ENCODE data around the gene TMEM179. TPM values are rescaled to one million over a fixed set of nuclear protein-coding genes. Genes with fewer than 3 reads are reported as not detected.

Gene TMEM179
- total and polyA plus RNA-seq, 2 donors (not counting 1 experiment from before 2014, with no cell fraction given) = not detected

- H3K4me2 ChIP-seq (replicated peaks; ENCODE audit: low read depth, low read length, poor library complexity, severe bottlenecking) = no peak overlapping the region
- intact Hi-C loops (cut with micrococcal nuclease) = no loop called here
- no peaks in the 10 kb centered on the region for H3K9me3 ChIP-seq (ENCODE audit: control extremely low read depth in 1 of 3, control insufficient read depth in 2 of 3, insufficient read depth in 1 of 3, low read length in 2 of 3)
- no peaks in the 10 kb centered on the region for H3K36me3 ChIP-seq (replicated peaks in 1 of 2; ENCODE audit: control extremely low read depth in 1 of 2, control insufficient read depth in 1 of 2, extremely low read depth in 1 of 2, insufficient read depth in 2 of 2, low read length in 1 of 2)
- WGBS (ENCODE audit: insufficient coverage) = 84% methylated on average over 11 of the region's 11 CpGs
- no peak for ATAC-seq (ENCODE audit: low read depth)
- Mint-ChIP-seq H3K27me3 (peaks cover 2% of the 10 kb centered on the region), H3K4me3 (no peak overlapping the region), H3K4me1 (no peaks in the 10 kb centered on the region), H3K27ac (no peak overlapping the region), H3K9me3 (ENCODE audit: insufficient read depth) (no peaks in the 10 kb centered on the region)
- ChIA-PET CTCF (no interaction called here), POLR2A (no interaction called here)
- no peaks in the 10 kb centered on the region for H3K79me2 ChIP-seq (ENCODE audit: control insufficient read depth, insufficient read depth, low read length)
- no peak for TF ChIP-seq EZH2 (IDR thresholded peaks at IDR 0.05; ENCODE audit: borderline replicate concordance, insufficient read depth, low read depth, low read length, poor library complexity, severe bottlenecking)
- TF ChIP-seq CTCF (IDR thresholded peaks at IDR 0.05) = no peak
- no peak for DNase-seq
- no peaks in the 10 kb centered on the region for H3K27me3 ChIP-seq (replicated peaks in 1 of 4; ENCODE audit: control extremely low read depth in 1 of 4, control insufficient read depth in 3 of 4, insufficient read depth in 4 of 4, low read length in 3 of 4)
- no peak overlapping the region for H3K4me3 ChIP-seq (ENCODE audit: control extremely low read depth in 1 of 5, extremely low read depth in 1 of 5, insufficient read depth in 1 of 5, low read depth in 2 of 5, low read length in 4 of 5)
- H3K4me1 ChIP-seq (ENCODE audit: control insufficient read depth in 2 of 2, insufficient read depth in 2 of 2, low read length in 2 of 2) = no peaks in the 10 kb centered on the region
- no peak overlapping the region for H3K9ac ChIP-seq (ENCODE audit: low read length)
- H4K20me1 ChIP-seq (ENCODE audit: control insufficient read depth, insufficient read depth, low read length, poor library complexity, severe bottlenecking) = no peaks in the 10 kb centered on the region
- H2AFZ ChIP-seq (ENCODE audit: insufficient read depth, low read depth, low read length, poor library complexity, severe bottlenecking) = no peak overlapping the region
- no peak overlapping the region for H3K27ac ChIP-seq (ENCODE audit: low read length in 2 of 2)
These were observed 32.4 kb downstream of the TMEM179 start for GRCh38 chr14:104572024-104572626.

GRCh38 chr14:104571246-104571645 lies 33.3 kb downstream of the TMEM179 start:
- H3K9ac ChIP-seq (ENCODE audit: low read length) = no peak overlapping the region
- Mint-ChIP-seq H3K9me3 (ENCODE audit: insufficient read depth) (no peaks in the 10 kb centered on the region), H3K4me1 (no peaks in the 10 kb centered on the region), H3K4me3 (no peak overlapping the region), H3K27ac (no peak overlapping the region), H3K27me3 (peaks cover 2% of the 10 kb centered on the region)
- 86% methylated on average over 14 of the region's 16 CpGs for WGBS (ENCODE audit: insufficient coverage)
- TF ChIP-seq CTCF (IDR thresholded peaks at IDR 0.05) = no peak
- TF ChIP-seq EZH2 (IDR thresholded peaks at IDR 0.05; ENCODE audit: borderline replicate concordance, insufficient read depth, low read depth, low read length, poor library complexity, severe bottlenecking) = no peak
- ChIA-PET CTCF (no interaction called here), POLR2A (no interaction called here)
- no peak overlapping the region for H3K27ac ChIP-seq (ENCODE audit: low read length in 2 of 2)
- H3K27me3 ChIP-seq (replicated peaks in 1 of 4; ENCODE audit: control extremely low read depth in 1 of 4, control insufficient read depth in 3 of 4, insufficient read depth in 4 of 4, low read length in 3 of 4) = no peaks in the 10 kb centered on the region
- no peak for ATAC-seq (ENCODE audit: low read depth)
- H3K9me3 ChIP-seq (ENCODE audit: control extremely low read depth in 1 of 3, control insufficient read depth in 2 of 3, insufficient read depth in 1 of 3, low read length in 2 of 3) = no peaks in the 10 kb centered on the region
- intact Hi-C loops (cut with micrococcal nuclease) = no loop called here
- H4K20me1 ChIP-seq (ENCODE audit: control insufficient read depth, insufficient read depth, low read length, poor library complexity, severe bottlenecking) = no peaks in the 10 kb centered on the region
- H3K4me1 ChIP-seq (ENCODE audit: control insufficient read depth in 2 of 2, insufficient read depth in 2 of 2, low read length in 2 of 2) = no peaks in the 10 kb centered on the region
- no peaks in the 10 kb centered on the region for H3K36me3 ChIP-seq (replicated peaks in 1 of 2; ENCODE audit: control extremely low read depth in 1 of 2, control insufficient read depth in 1 of 2, extremely low read depth in 1 of 2, insufficient read depth in 2 of 2, low read length in 1 of 2)
- no peak overlapping the region for H3K4me2 ChIP-seq (replicated peaks; ENCODE audit: low read depth, low read length, poor library complexity, severe bottlenecking)
- H2AFZ ChIP-seq (ENCODE audit: insufficient read depth, low read depth, low read length, poor library complexity, severe bottlenecking) = no peak overlapping the region
- DNase-seq = no peak
- H3K4me3 ChIP-seq (ENCODE audit: control extremely low read depth in 1 of 5, extremely low read depth in 1 of 5, insufficient read depth in 1 of 5, low read depth in 2 of 5, low read length in 4 of 5) = no peak overlapping the region
- H3K79me2 ChIP-seq (ENCODE audit: control insufficient read depth, insufficient read depth, low read length) = no peaks in the 10 kb centered on the region

Data from B cell (primary cell).